Measurements from ENCODE around the gene BAHCC1.

DNA sequence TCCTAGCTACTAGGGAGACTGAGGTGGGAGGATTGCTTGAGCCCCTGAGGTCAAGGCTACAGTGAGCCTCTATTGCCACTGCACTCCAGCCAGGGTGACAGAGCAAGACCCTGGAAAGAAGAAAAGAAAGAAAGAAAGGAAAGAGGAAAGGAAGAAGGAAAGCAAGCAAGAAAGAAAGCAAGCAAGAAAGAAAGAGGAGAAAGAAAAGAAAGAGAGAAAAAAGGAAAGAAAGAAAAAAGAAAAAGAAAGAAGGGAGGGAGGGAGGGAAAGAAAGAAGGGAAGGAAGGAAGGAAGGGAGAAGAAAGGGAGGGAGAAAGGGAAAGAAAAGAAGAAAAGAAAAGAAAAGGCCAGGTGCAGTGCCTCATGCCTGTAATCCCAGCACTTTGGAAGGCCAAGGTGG lies 108.4 kb downstream of the BAHCC1 start:
- TF ChIP-seq ZFP30 (CRISPR knock-in tag; IDR thresholded peaks at IDR 0.05) (no peak), ISL1 (CRISPR knock-in tag; IDR thresholded peaks at IDR 0.05) (no peak), BACH2 (CRISPR knock-in tag; IDR thresholded peaks at IDR 0.05; ENCODE audit: borderline replicate concordance) (no peak), ZNF8 (CRISPR knock-in tag; IDR thresholded peaks at IDR 0.05) (no peak), ESRRG (CRISPR knock-in tag; IDR thresholded peaks at IDR 0.05) (no peak), OSR1 (CRISPR knock-in tag; IDR thresholded peaks at IDR 0.05) (no peak)
- TF ChIP-seq, protein P1, sequence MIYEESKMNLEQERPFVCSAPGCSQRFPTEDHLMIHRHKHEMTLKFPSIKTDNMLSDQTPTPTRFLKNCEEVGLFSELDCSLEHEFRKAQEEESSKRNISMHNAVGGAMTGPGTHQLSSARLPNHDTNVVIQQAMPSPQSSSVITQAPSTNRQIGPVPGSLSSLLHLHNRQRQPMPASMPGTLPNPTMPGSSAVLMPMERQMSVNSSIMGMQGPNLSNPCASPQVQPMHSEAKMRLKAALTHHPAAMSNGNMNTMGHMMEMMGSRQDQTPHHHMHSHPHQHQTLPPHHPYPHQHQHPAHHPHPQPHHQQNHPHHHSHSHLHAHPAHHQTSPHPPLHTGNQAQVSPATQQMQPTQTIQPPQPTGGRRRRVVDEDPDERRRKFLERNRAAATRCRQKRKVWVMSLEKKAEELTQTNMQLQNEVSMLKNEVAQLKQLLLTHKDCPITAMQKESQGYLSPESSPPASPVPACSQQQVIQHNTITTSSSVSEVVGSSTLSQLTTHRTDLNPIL (CRISPR knock-in tag; IDR thresholded peaks at IDR 0.05; ENCODE audit: low read depth), result no peak
- TF ChIP-seq, protein P2, sequence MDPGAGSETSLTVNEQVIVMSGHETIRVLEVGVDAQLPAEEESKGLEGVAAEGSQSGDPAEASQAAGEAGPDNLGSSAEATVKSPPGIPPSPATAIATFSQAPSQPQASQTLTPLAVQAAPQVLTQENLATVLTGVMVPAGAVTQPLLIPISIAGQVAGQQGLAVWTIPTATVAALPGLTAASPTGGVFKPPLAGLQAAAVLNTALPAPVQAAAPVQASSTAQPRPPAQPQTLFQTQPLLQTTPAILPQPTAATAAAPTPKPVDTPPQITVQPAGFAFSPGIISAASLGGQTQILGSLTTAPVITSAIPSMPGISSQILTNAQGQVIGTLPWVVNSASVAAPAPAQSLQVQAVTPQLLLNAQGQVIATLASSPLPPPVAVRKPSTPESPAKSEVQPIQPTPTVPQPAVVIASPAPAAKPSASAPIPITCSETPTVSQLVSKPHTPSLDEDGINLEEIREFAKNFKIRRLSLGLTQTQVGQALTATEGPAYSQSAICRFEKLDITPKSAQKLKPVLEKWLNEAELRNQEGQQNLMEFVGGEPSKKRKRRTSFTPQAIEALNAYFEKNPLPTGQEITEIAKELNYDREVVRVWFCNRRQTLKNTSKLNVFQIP (CRISPR knock-in tag; IDR thresholded peaks at IDR 0.05; ENCODE audit: borderline replicate concordance, low read depth), result no peak
- TF ChIP-seq, protein P3, sequence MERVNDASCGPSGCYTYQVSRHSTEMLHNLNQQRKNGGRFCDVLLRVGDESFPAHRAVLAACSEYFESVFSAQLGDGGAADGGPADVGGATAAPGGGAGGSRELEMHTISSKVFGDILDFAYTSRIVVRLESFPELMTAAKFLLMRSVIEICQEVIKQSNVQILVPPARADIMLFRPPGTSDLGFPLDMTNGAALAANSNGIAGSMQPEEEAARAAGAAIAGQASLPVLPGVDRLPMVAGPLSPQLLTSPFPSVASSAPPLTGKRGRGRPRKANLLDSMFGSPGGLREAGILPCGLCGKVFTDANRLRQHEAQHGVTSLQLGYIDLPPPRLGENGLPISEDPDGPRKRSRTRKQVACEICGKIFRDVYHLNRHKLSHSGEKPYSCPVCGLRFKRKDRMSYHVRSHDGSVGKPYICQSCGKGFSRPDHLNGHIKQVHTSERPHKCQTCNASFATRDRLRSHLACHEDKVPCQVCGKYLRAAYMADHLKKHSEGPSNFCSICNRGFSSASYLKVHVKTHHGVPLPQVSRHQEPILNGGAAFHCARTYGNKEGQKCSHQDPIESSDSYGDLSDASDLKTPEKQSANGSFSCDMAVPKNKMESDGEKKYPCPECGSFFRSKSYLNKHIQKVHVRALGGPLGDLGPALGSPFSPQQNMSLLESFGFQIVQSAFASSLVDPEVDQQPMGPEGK (CRISPR knock-in tag; IDR thresholded peaks at IDR 0.05; ENCODE audit: borderline replicate concordance), result no peak

Measured in SK-N-SH treated with all-trans-retinoic acid at 6 μM for 48 hours (cell line).